Ascending aorta (tissue), 2 donors: ENCODE data around the gene TMEM208. TPM values are rescaled to one million over a fixed set of nuclear protein-coding genes. Genes with fewer than 3 reads are reported as not detected.

Experiments used
- DNase-seq, 2 donors: peaks; one replicate each; pipeline ENCODE4 v3.0.0-alpha.2; 2019; ENCODE audit warnings: low spot score in 2 of 2
- H3K27ac ChIP-seq, 2 donors: fragments of 200-600 bp; sonication (generic); one replicate each; pipeline ENCODE4 v1.5.1; 2016 to 2017; ENCODE audit warnings: mild to moderate bottlenecking in 1 of 2
- H3K27me3 ChIP-seq: fragments of 200-600 bp; sonication (generic); one replicate; pipeline ENCODE4 v1.5.1; 2017
- H3K36me3 ChIP-seq, 2 donors: fragments of 200-600 bp; sonication (generic); one replicate each; pipeline ENCODE4 v1.5.1; 2016
- H3K4me1 ChIP-seq, 2 donors: fragments of 200-600 bp; sonication (generic); one replicate each; pipeline ENCODE4 v1.5.1; 2016 to 2017; ENCODE audit warnings: mild to moderate bottlenecking in 1 of 2
- H3K4me3 ChIP-seq, 2 donors: fragments of 200-600 bp; sonication (generic); one replicate each; pipeline ENCODE4 v1.5.1; 2016 to 2017; ENCODE audit warnings: mild to moderate bottlenecking in 1 of 2
- H3K9me3 ChIP-seq, 2 donors: fragments of 200-600 bp; sonication (generic); one replicate each; pipeline ENCODE4 v1.5.1; 2016
- CTCF ChIP-seq, 3 experiments: fragments of 200-600 bp in 2 of 3; fragments of 450-650 bp in 1 of 3; sonication (generic) in 2 of 3; IDR thresholded peaks; one replicate each; pipeline ENCODE4 v1.5.1; 2016 to 2019; ENCODE audit warnings: antibody characterized with exemption in 3 of 3, mild to moderate bottlenecking in 1 of 3, moderate library complexity in 1 of 3
- intact Hi-C: fragments of 100-400 bp; cut with DNase I; formaldehyde crosslinking; loops from one replicate; pipeline ENCODE4 v1.15.1; 2023
- total RNA-seq: library from RNA; depleted of rRNA; stranded (reverse); fragments of >200 nt; gene quantifications from one replicate; pipeline ENCODE4 v1.1.0, GENCODE V29; 2016

TMEM208 gene
- total RNA-seq, 1 donor from 2014 or later: 8.3 TPM

GRCh38 chr16:67270931-67271338 lies 44.0 kb downstream of the TMEM208 start:
- intact Hi-C loops: no loop called here
- no peak for TF ChIP-seq CTCF (IDR thresholded peaks at IDR 0.05)
- Histone ChIP-seq H3K36me3 (no peaks in the 10 kb centered on the region), H3K4me1 (no peaks in the 10 kb centered on the region), H3K4me3 (no peak overlapping the region), H3K27me3 (no peaks in the 10 kb centered on the region), H3K9me3 (no peaks in the 10 kb centered on the region), H3K27ac (no peak overlapping the region)
- no peak for DNase-seq

GRCh38 chr16:67271446-67271845 lies 44.5 kb downstream of the TMEM208 start:
- H3K27ac ChIP-seq: no peak overlapping the region
- no peaks in the 10 kb centered on the region for H3K9me3 ChIP-seq
- no peaks in the 10 kb centered on the region for H3K4me1 ChIP-seq
- no peaks in the 10 kb centered on the region for H3K27me3 ChIP-seq
- DNase-seq: no peak
- H3K36me3 ChIP-seq: no peaks in the 10 kb centered on the region
- intact Hi-C loops: no loop called here
- H3K4me3 ChIP-seq: no peak overlapping the region
- no peak for TF ChIP-seq CTCF (IDR thresholded peaks at IDR 0.05)

- Histone ChIP-seq H3K36me3 (no peaks in the 10 kb centered on the region), H3K4me1 (peaks cover 3 to 15% of the 10 kb centered on the region in 2 donors), H3K27ac (no peak overlapping the region), H3K4me3 (no peak overlapping the region), H3K9me3 (no peaks in the 10 kb centered on the region), H3K27me3 (no peaks in the 10 kb centered on the region)
- no peak for TF ChIP-seq CTCF (IDR thresholded peaks at IDR 0.05)
- intact Hi-C loops: no loop called here
- DNase-seq: no peak
These were observed 48.4 kb downstream of the TMEM208 start for GRCh38 chr16:67275321-67275720.

- H3K4me1 ChIP-seq: peaks cover 3 to 15% of the 10 kb centered on the region in 2 donors
- no peaks in the 10 kb centered on the region for H3K36me3 ChIP-seq
- H3K4me3 ChIP-seq: no peak overlapping the region
- H3K27ac ChIP-seq: peak overlapping the region; percentile 79 to 82
- intact Hi-C loops: no loop called here
- no peak for TF ChIP-seq CTCF (IDR thresholded peaks at IDR 0.05)
- DNase-seq: peak; percentile 55 to 91
- no peaks in the 10 kb centered on the region for H3K27me3 ChIP-seq
- no peaks in the 10 kb centered on the region for H3K9me3 ChIP-seq
These were observed 50.5 kb downstream of the TMEM208 start for GRCh38 chr16:67277294-67277998.

- intact Hi-C loops: loop anchor here (2.0 kb wide), 1 partner anchor 187 kb away; no protein-coding TSS in a partner anchor
- Histone ChIP-seq H3K36me3 (no peaks in the 10 kb centered on the region), H3K4me1 (peaks cover 3 to 15% of the 10 kb centered on the region in 2 donors), H3K9me3 (no peaks in the 10 kb centered on the region), H3K4me3 (peak overlapping the region; percentile 54 to 67), H3K27me3 (no peaks in the 10 kb centered on the region), H3K27ac (peak overlapping the region; percentile 79 to 82)
- no peak for TF ChIP-seq CTCF (IDR thresholded peaks at IDR 0.05)
- DNase-seq: peak in 1 of 2 donors; percentile 74
These were observed 51.3 kb downstream of the TMEM208 start for GRCh38 chr16:67277999-67278772.

Other genes starting within 250 kb of the TMEM208 start
- 0.11 TPM for gene CES4A, start 238.5 kb upstream of the TMEM208 start, total RNA-seq
- gene CBFB, start 198.0 kb upstream of the TMEM208 start, total RNA-seq: 59.1 TPM
- gene PHAF1, start 117.2 kb upstream of the TMEM208 start, total RNA-seq: 4.5 TPM
- 40.7 TPM for gene B3GNT9, start 76.1 kb upstream of the TMEM208 start, total RNA-seq
- gene TRADD, start 67.2 kb upstream of the TMEM208 start, total RNA-seq: 27.7 TPM
- 46.1 TPM for gene FBXL8, start 67.2 kb upstream of the TMEM208 start, total RNA-seq
- gene HSF4, start 62.4 kb upstream of the TMEM208 start, total RNA-seq: 64.9 TPM
- gene NOL3, start 56.6 kb upstream of the TMEM208 start, total RNA-seq: 87.6 TPM
- 18.9 TPM for gene MATCAP1, start 43.2 kb upstream of the TMEM208 start, total RNA-seq
- 11.2 TPM for gene EXOC3L1, start 37.0 kb upstream of the TMEM208 start, total RNA-seq
- gene E2F4, start 35.0 kb upstream of the TMEM208 start, total RNA-seq: 114 TPM
- gene ELMO3, start 28.0 kb upstream of the TMEM208 start, total RNA-seq: not detected
- gene FHOD1, start 20.4 kb downstream of the TMEM208 start, total RNA-seq: 20.2 TPM
- gene SLC9A5, start 21.8 kb downstream of the TMEM208 start, total RNA-seq: 13.5 TPM
- gene PLEKHG4, start 52.4 kb downstream of the TMEM208 start, total RNA-seq: 3.7 TPM
- gene KCTD19, start 99.6 kb downstream of the TMEM208 start, total RNA-seq: not detected
- gene LRRC36, start 99.7 kb downstream of the TMEM208 start, total RNA-seq: not detected
- 2.8 TPM for gene TPPP3, start 166.4 kb downstream of the TMEM208 start, total RNA-seq
- 82.7 TPM for gene ZDHHC1, start 189.3 kb downstream of the TMEM208 start, total RNA-seq
- gene HSD11B2, start 204.0 kb downstream of the TMEM208 start, total RNA-seq: 2.4 TPM